ENCODE measurements around the gene USP10.

DNA sequence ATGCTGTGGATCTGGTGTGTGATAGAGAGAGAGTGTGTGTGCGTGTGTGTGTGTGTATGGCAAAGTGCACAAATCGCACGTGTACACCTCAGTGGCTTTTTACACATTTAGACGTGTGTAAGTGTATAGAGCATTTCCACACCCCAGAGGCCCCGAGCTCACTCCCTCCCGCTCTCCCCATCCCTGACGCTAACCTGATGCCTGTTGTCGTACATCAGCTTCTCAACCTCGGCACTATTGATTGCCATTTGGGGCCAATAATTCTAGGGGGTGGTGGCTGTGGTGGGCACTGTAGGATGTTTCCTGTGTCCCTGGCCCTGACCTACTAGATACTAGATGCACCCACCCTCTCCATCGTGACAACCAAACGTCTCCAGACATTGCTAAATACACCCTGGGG, 89.6 kb downstream of the USP10 start:
- TF ChIP-seq, protein P1, sequence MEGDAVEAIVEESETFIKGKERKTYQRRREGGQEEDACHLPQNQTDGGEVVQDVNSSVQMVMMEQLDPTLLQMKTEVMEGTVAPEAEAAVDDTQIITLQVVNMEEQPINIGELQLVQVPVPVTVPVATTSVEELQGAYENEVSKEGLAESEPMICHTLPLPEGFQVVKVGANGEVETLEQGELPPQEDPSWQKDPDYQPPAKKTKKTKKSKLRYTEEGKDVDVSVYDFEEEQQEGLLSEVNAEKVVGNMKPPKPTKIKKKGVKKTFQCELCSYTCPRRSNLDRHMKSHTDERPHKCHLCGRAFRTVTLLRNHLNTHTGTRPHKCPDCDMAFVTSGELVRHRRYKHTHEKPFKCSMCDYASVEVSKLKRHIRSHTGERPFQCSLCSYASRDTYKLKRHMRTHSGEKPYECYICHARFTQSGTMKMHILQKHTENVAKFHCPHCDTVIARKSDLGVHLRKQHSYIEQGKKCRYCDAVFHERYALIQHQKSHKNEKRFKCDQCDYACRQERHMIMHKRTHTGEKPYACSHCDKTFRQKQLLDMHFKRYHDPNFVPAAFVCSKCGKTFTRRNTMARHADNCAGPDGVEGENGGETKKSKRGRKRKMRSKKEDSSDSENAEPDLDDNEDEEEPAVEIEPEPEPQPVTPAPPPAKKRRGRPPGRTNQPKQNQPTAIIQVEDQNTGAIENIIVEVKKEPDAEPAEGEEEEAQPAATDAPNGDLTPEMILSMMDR (IDR thresholded peaks at IDR 0.05) = no peak
- TF ChIP-seq EP300 (IDR thresholded peaks at IDR 0.05) = no peak
- no peak for TF ChIP-seq CEBPB (IDR thresholded peaks at IDR 0.05)
- no peak for TF ChIP-seq HDAC2 (IDR thresholded peaks at IDR 0.05)
- TF ChIP-seq RNF2 (IDR thresholded peaks at IDR 0.05; ENCODE audit: borderline replicate concordance, low read depth) = no peak

All from A549 (cell line).